ENCODE results near the gene C9orf72.
"Not testable (repeated sequence)": the region's sequence is repeated elsewhere in the genome, so short reads cannot be mapped to it uniquely, and the experiment has no call there.

Gene C9orf72

GRCh38 chr9:27503623-27504022 lies 69.7 kb downstream of the C9orf72 start:
- no peak for DNase-seq (ENCODE audit: extremely low spot score)
- POLR2A ChIA-PET = no interaction called here
- CTCF ChIA-PET = no interaction called here
- no peak for TF ChIP-seq ELF4 (IDR thresholded peaks at IDR 0.05)
- TF ChIP-seq ZNF384 (IDR thresholded peaks at IDR 0.05) = no peak
- TF ChIP-seq SUZ12 (IDR thresholded peaks at IDR 0.05) = no peak
- no peak for TF ChIP-seq NFRKB (IDR thresholded peaks at IDR 0.05)
- TF ChIP-seq HDGF (IDR thresholded peaks at IDR 0.05; ENCODE audit: borderline replicate concordance) = no peak
- TF ChIP-seq SP1 (IDR thresholded peaks at IDR 0.05) = no peak
- TF ChIP-seq PKNOX1 (IDR thresholded peaks at IDR 0.05) = no peak
- TF ChIP-seq CTBP1 (IDR thresholded peaks at IDR 0.05; ENCODE audit: borderline replicate concordance) = no peak
- TF ChIP-seq ARNT (IDR thresholded peaks at IDR 0.05) = no peak
- no peak for TF ChIP-seq BHLHE40 (IDR thresholded peaks at IDR 0.05; ENCODE audit: borderline replicate concordance)

- POLR2A ChIA-PET, CTCF ChIA-PET: not testable (repeated sequence)
Measured at GRCh38 chr9:27500902-27501301, 72.4 kb downstream of the C9orf72 start.

GRCh38 chr9:27499451-27499850 lies 73.8 kb downstream of the C9orf72 start:
- ChIA-PET POLR2A (no interaction called here), CTCF (no interaction called here)
- DNase-seq (ENCODE audit: extremely low spot score) = no peak

More at GRCh38 chr9:27500902-27501301, 72.4 kb downstream of the C9orf72 start:
- DNase-seq (ENCODE audit: extremely low spot score) = not testable (repeated sequence)

GRCh38 chr9:27497883-27498417 lies 75.3 kb downstream of the C9orf72 start:
- TF ChIP-seq FOXM1 (IDR thresholded peaks at IDR 0.05; ENCODE audit: borderline replicate concordance) (no peak), L3MBTL2 (conservative IDR thresholded peaks at IDR 0.05) (no peak), ELF4 (IDR thresholded peaks at IDR 0.05) (no peak), BHLHE40 (IDR thresholded peaks at IDR 0.05; ENCODE audit: borderline replicate concordance) (no peak), NFRKB (IDR thresholded peaks at IDR 0.05) (no peak), ARNT (IDR thresholded peaks at IDR 0.05) (no peak), FOXA1 (IDR thresholded peaks at IDR 0.05) (no peak), LEF1 (IDR thresholded peaks at IDR 0.05; ENCODE audit: borderline replicate concordance) (no peak), SP1 (IDR thresholded peaks at IDR 0.05) (no peak), HDGF (IDR thresholded peaks at IDR 0.05; ENCODE audit: borderline replicate concordance) (no peak), PKNOX1 (IDR thresholded peaks at IDR 0.05) (no peak), SUZ12 (IDR thresholded peaks at IDR 0.05) (no peak), CTBP1 (IDR thresholded peaks at IDR 0.05; ENCODE audit: borderline replicate concordance) (no peak), TARDBP (IDR thresholded peaks at IDR 0.05) (no peak), ZNF384 (IDR thresholded peaks at IDR 0.05) (no peak), FOXK2 (IDR thresholded peaks at IDR 0.05) (no peak)
- DNase-seq (ENCODE audit: extremely low spot score) = no peak
- ChIA-PET CTCF (interaction anchor here (0.6 kb wide), 1 partner anchor 252 kb away, joined by 3 read pairs; no protein-coding TSS in a partner anchor), POLR2A (no interaction called here)

More at GRCh38 chr9:27499451-27499850, 73.8 kb downstream of the C9orf72 start:
- TF ChIP-seq TARDBP (IDR thresholded peaks at IDR 0.05) (no peak), CTBP1 (IDR thresholded peaks at IDR 0.05; ENCODE audit: borderline replicate concordance) (no peak), ZNF384 (IDR thresholded peaks at IDR 0.05) (no peak), BHLHE40 (IDR thresholded peaks at IDR 0.05; ENCODE audit: borderline replicate concordance) (no peak), HDGF (IDR thresholded peaks at IDR 0.05; ENCODE audit: borderline replicate concordance) (no peak), NFRKB (IDR thresholded peaks at IDR 0.05) (no peak)

All from HEK293T (cell line).